Pulmonary artery endothelial cell (primary cell): ENCODE results near the gene NFAM1. TPM values are rescaled to one million over a fixed set of nuclear protein-coding genes. Genes with fewer than 3 reads are reported as not detected.

Experiments
- DNase-seq: peaks from one replicate; pipeline ENCODE4 v3.0.0-alpha.2; 2011; ENCODE audit warnings: low read depth, low spot score
- total RNA-seq: library from RNA; depleted of rRNA; stranded (reverse); fragments of >200 nt; gene quantifications from 2 replicates; pipeline ENCODE4 v1.2.3, GENCODE V29; 2014

The NFAM1 gene
- total RNA-seq, 1 donor from 2014 or later, result not detected

DNA sequence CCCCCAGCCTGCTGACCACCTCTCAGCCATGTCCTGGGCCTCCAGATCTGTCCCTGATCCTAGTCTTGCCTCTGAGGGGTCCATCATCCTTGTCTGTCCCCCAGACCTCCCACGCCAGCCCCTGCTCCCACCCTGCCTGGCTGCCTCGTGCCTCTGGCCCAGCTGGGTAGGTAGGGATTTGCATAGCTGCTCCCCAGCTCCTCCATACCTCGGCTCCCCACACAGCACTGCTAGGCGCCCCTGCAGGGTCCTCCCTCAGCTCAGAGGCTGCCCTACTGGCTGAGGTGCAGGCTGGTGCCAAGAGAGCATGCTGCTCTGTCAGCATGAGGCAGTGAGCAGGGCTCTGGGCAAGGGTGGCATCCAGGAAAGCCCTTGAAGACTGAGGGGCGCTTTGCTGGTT, 47.7 kb downstream of the NFAM1 start:
- DNase-seq, result no peak

DNA sequence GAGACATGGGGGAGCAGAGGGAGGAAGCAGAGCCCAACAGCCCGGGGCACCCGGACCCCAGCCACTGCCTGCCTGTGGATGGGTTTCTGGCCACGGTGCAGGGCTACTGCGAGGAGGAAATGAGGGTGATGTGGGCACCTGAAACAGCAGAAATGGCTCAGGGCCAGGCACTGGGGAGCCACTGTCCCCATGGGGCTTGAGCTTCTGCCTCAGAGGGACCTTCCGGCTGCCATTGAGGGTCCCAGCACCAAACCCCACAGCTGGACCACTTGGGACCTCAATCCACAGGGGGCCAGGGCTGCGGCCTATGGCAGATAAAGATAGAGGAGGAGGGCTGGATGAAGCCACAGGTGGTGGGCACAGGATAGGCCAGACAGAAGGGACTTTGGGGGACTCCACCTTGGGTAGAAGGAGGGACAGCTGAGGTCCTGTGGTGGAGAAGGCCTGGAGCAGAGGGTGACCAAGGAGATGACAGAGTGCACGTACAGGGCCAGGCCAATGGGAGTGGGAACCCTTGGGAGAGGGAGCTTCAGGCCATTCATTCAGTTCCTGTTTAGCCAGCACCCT, 48.3 kb downstream of the NFAM1 start:
- no peak for DNase-seq

DNA sequence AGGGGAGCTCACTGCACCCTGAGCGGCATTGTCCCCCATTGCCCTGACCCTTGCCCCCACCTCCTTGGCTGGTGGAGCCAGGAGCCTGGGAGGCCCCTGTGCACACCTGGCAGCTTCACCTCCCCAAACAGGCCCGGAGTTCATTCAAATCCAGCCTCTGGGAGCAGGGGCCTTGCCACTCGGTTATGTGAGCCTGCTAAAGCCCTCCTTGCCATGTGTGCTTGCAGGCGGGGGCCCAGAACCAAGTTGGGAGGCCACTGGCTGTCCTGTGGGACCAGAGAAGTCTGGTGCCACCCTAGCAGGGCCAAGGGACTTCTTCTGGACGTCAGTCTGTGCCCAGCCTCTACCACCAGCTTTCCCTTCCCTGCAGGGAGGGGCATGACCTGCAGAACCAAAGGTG, 48.9 kb downstream of the NFAM1 start:
- no peak for DNase-seq

DNA sequence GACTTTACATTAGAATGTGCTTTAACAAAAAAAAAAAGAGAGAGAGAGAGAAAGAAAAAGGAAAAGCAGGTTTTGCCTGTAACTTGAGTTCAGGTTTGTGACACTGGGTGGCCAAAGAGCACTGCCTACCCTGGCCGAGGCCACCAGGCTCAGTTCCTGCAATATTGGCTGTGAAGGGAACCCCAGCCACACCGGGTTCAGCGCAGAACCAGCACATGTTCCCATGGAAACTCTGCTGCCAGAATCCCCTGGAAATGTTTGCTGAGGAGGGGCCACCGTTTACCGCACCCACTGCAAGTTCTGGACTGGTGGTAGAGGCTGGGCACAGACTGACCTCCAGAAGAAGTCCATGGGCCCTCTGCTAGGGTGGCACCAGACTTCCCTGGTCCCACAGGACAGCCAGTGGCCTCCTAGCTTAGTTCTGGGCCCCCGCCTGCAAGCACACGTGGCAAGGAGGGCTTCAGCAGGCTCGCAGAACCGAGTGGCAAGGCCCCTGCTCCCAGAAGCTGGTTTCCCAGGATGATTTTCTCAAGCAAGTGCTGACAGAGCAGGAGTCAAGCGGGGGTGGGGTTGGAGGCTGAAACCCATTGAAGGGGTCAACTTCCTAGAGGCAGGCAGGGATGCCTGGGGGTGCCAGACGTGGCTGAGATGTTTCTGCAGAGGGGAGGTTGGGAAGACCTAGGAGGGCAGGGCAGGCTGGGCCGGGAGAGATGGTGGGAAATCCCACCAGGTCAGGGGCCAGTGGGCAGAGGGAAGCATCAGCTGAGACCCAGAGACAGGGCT, 51.2 kb downstream of the NFAM1 start:
- DNase-seq, result no peak

DNA sequence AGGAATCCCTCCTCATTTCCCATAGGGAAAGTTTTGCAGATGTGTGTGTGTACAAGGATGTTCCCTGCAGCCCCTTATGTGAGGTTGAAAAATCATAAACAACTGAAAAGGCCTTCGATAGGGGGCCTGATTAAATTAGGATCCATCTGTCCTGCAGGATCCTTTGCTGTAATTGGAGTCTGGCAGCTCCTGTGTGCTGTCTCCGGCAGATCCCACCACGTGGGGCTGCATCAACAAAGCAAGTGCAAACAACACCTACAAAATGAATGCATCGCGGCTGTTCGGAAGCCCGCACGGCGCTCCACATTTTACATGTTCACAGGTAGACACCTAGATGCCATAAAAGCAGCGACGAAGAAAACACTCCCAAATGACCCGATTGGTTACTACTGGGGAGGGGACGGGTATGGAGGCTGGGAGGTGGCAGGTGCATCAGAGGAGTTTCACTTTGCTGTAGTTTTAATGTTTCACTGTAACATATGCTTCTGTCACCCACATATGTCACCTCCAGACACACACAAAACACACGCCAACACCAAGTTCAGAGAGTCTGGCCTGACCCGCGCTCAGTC, 52.2 kb downstream of the NFAM1 start:
- DNase-seq, result no peak

DNA sequence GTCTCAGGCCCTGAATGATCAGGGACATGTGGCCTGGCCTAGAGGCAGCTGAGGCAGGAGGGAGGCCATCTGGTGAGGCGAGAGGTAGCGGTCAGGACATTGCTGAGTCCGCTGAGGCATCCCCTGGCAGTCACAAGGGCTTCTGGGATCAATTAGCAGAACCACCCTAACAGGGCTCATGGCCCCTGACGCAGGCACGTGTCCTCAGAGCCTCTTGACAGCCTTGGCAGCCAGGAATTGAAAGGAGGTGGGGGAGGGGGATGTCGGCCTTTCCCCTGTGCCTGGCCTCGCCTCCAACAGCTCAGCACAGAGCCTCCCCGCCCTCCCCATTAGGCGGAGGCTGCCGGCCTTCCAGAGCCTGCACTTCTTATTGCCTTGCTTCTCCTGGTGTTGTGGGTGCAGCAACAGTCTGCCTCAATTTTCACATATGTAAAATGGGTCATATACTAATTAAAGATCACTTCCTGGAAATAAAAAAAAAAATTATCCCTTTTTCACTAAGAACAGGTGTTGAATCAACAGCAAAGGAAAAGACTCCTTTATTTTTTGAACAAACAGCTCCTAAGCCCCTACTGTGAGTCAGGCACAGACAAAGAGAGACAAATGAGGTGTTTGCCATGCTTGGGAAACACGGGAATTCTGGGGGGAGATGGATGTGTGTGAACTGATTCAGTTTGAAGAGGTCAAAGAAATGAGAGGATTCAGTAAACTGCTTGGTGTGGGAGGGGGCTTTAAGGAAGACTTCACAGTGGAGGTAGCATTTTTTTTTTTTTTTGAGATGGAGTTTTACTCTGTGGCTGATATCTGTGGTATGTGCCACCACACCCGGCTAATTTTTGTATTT, 55.3 kb downstream of the NFAM1 start:
- no peak for DNase-seq

DNA sequence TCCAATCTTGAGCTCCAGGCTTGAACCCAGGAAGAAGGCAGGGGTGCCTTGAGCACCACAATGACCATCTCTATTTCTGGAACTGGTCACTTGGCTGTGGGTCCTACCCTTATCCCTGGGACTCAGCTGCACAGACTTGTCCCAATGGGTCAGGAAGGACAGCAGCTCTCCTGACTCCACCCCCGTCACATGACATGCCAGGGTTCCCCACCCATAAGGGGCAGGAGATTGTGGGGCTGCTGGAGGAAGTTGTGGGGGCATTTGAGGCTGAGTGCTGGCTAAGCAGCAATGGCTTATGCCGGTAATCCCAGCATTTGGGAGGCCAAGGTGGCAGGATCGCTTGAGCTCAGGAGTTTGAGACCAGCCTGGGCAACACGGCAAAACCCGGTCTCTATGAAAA, 56.2 kb downstream of the NFAM1 start:
- no peak for DNase-seq

DNA sequence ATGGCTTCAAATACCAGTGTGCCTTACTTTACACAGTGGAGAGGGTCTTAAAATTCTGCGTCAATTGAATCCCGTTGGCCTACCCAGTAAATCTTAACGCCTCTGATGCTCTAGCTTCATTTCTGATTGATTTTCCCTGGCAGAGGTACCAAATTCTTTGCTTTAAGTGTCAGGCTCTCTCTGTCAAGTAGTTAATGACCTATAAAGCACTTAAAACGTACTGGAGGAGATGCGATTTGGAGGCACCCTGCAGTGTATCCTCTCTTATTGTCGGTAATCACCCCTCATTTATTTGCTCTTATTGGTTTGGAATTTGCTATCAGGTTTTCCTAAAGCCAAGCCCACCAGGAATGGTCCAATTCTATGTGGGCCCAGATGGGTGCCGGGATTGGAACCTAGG, 59.2 kb downstream of the NFAM1 start:
- DNase-seq, result no peak

DNA sequence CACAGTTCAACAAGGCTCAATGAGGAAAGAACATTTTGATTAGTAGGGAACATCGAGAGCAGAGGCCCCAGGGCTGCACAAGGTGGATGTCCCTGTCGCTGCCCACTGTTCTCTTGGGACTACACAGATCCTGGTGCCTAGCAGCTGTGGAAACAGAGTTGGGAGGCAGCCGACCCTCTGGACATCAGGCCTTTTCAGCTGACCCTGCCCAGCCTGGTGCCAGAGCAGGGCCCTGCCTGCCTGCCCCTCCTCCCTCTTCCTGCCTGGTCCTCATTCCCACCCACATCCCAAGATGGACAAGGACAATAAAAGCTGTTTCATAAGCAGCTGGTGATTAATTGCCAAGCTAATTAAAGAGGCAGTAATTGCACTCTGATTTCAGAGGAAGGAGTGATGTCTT, 60.7 kb downstream of the NFAM1 start:
- DNase-seq, result no peak

DNA sequence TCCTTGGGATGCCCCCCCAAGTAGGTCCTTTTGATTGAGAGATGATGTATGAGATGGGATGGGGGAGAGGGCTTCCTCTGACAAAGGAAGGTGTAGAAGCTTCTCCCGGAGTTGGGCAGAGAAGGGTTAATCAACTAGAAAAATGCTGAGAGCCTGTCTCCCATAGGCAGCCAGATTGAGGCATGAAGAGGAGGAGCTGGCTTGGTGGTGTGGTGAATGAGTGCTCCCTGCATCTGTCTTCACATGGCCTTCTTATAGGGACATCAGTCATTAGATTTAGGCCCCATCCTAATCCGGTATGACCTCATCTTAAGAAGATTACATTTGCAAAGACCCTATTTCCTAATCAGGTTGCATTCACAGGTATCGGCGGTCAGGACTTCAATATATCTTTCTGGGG, 61.1 kb downstream of the NFAM1 start:
- DNase-seq, result no peak

DNA sequence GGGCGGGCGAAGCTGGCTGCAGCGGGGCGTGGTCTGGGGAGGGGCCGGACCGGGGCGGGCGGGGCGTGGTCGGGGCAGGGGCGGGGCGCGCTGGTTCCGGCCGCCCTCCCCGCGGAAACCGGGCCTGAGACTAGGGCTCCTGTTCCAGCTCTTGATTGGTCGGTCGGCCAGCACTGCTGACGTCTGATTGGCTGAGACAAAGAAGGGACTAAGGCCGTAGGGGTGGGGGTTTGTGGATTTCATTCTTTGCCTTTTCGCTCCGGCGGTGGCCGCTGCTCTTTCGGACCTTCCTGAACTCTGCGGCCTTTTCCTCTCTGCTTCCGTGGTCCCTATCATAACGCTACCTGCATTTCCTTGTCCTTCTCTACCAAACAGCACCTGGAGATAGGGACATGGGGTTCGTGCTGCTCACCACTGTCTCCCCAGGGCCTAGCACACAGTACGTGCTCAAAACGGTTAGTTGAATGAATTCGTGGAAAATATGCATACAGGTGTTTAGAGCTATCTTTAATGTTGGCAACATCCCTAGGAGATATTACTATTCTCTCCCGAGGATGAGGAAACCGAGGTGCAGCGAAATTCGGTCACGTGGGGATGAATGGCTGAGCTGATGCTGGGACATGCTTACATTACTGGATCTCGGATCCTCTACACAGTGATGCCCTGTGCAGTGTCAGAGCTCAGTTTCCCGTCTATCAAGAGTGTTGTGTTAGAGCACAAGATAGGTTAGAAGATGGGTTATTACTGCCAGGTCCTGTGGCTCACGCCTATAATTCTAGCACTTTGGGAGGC, 62.8 kb downstream of the NFAM1 start:
- DNase-seq, result peak; percentile 27

DNA sequence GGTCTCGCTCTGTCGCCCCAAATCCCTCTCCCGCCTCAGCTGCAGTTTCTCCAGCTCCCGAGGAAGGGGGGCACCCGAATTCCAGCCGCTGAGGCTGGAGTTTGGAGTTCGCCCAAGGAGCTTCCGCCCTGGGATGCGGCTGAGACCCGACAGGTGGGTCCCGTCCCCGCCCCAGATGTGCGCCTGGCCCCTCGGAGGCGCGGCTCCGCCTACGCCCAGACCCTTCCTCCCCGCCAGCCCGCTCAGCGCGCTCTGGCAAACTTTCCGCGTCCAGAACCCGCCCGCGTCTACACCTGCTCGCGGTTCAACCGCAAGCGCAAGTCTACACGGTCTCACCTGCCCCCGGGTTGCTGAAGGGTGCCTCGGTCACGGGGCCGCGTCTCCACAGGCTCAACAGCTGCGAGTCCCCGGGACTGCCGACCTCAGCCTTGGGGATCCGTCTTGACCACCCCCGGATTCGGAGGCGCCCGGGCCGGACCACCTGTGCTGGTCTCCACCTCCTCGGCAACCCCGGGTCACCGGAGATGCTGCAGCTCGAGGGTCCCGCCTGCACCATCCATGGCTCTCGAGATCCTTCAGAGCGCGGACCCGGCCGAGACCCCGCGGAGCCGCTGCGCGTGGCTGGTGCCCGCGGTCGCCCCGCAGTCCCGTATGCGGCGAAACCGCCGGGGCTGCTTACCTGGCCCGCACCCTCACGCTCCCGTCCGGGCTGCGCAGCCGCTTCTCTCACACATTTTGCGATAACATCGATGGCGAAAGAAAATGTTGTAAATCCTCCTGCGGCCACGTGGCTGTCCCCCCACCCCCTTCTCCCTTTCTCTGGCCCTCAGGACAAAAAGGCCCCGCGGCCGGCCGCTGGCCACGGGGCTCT, 63.6 kb downstream of the NFAM1 start:
- DNase-seq, result no peak

DNA sequence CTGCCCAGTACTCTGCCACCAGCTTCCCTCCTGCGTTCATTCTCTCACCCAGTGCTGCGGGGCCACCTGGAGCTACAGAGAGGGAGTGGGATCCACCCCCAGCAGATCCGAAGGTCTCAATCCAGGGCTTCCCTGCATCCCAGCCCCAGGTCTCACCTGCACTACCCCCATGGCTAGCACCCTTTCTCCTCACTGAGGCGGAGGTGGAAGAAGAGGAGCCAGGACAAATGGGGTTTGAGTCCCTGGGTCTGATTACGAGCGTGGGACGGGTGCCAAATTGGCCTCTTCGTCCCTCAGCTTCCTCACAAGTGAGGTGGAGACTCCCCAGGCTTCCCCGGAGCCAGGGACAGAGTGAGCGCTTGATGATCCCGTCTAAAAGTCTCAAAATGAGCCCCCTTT, 64.2 kb downstream of the NFAM1 start:
- DNase-seq, result no peak

DNA sequence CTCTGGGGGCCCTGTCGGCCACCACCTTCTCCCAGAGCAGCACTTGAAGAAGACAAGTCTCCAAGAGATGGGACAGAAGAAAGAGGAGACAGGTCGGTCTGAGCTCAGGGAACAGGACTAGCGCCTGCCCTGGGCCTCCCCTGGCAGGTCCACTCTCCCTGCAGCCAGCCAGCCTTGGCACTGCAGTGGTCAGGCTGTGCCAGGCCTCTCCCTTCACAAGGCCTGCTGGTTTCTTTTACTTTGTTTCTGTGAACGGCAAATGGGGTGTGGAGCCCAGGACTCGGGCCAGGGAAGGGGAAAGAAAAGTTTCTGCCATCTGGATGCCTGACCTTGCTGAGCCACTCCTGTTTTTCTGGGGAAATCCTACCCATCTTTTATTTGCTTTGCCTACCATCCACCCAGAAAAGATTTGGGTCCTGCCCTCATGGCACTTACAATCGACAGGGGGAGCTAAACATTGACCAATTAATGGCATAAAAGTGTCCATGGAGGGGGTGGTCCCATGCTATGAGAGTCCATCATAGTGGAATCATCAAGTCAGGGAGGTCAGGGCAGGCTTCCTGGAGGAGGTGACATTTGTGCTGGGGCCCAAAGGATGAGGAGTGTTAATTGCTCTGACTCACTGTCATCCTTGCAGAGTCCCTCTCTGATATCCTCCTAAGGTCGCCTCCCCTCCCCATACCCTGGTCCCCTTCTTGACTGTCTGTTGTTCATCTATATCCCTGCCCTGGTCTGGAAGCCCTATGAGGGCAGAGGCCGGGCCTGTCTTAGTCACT, 65.2 kb downstream of the NFAM1 start:
- no peak for DNase-seq

DNA sequence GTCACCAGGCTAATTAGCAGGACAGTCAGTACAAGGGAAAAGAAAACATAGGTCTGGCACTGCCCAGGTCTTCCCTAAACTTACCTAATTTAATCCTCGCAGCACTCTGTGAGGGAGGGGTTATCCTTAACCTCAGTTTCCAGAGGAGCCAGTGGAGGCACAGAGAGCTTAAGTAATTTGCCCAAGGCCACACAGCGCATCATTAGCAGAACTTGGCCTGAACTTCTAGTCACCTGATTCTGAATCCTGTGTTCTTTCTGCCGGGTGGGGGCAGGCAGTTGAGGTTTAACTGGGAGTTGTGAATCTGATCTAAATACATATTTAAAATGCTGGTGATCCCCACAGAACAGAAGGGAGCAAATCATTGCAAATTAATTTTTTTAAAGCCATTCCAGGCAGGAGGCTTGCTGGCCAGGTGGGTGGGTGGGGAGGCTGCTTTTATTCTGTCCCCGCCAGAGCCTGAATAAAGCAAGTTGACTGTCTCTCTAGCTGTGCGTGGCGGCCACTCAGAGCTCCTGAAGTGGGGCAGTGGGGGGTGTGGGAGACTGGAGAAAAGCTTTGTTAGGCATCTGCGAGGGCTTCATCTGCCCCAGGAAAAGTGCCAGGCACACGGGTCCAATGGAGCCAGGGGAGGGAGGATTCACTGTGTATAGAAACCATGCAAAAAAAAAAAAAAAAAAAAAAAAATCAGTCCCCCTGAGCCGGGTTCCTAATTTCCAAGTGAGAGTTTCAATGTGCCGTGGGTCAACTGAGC, 66.1 kb downstream of the NFAM1 start:
- DNase-seq, result no peak

DNA sequence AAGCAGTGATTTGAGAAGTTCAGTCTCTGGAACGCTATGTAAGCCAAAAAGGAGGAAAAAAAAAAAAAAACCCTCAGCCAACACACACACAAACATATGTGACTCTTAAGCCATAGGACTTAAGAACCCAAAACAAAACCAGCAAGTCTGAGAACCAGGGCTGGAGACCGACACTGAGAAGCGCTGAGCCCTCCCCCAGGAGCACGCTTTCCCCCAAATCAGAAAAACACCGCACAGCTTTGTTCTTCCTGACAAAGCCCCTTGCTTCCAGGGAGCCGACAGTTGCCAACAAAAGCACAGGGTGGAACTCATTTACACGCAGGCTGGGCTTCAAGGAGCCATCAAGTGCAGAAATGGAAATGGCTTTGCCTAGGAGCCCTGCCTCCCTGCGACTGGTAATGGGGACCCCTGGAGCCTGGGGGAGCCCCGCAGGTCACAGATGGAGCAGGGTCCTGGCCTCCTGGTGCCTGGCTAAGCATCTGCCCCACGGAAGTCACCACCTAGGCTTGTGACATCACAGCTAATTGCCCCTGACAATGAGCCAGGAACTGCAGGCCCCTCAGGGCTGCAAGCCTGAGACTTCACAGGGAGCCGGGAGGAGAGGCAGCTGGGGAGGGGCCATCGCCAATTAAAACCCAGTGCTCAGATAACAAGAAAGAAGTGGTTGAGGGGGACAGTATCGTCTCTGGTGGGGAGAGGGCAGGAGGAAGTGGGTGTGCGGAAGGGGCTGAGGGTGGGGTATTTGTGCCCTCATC, 66.9 kb downstream of the NFAM1 start:
- no peak for DNase-seq

DNA sequence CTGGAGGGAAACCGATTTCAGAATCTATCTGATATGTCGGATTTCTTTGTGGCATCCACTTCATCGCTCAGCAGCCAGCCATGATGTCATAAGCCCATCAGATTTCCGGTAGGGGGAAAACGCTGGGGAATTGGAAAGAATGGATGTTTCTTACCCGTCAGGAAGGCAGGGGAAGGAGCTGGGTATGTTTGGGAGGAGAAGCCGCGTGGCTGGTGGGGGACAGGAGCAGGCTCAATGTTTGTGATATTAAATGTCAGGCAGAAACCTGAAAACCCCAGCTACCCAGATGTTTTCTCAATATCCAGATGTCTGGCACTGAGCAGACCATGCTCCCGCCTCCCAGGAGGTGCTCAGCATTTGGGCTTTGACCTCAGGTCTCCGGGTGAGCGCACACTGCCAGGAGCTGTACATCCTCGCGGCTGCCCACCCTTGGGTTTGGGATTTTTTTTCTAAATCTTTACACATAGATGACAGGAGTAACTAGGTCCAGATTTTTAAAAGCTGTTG, 67.5 kb downstream of the NFAM1 start:
- DNase-seq, result no peak

DNA sequence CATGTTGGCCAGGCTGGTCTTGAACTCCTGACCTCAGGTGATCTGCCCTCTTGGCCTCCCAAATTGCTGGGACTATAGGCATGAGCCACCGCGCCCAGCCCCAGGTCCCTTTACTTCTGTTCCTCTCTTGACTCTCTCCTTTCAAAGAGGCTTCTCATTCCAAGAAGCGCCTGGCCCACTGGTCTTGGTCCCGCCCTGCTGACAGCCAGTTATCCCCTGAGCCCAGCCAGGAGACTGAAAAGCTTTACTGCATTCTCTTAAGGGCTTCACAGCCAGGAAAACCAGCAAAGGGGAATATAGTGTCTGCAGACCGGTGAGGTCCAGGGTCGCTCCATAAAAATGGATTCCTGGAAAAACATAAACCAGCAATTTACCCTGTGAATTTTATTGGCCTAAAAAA, 68.3 kb downstream of the NFAM1 start:
- DNase-seq, result no peak
